Measurements from ENCODE around the gene NPTX2. TPM values are rescaled to one million over a fixed set of nuclear protein-coding genes. Genes with fewer than 3 reads are reported as not detected.

NPTX2 gene
- total RNA-seq, 1 experiment from 2014 or later: not detected

GRCh38 chr7:98654524-98655272 lies 37.6 kb downstream of the NPTX2 start:
- DNase-seq (ENCODE audit: low spot score): no peak

DNA sequence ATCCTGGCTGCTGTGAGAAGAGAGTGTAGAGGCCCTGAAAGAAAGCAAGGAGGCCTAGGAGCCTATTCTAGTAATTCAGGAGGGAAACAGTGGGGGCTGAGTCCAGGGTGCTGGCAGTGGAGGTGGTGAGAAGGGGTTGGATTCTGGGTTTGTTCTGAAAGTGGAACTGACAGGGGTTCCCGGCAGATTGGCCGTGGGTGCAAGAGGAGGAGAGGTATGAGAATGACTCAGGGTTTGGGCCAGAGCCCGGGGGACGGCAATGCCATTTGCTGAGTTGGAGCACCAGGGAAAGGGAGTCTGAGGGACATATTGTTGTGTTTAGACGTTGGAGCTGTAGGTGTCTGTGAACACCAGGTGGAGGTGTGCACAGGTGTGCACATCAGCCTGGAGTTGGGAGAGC lies 38.5 kb downstream of the NPTX2 start:
- DNase-seq (ENCODE audit: low spot score): no peak

GRCh38 chr7:98656899-98657298 lies 39.8 kb downstream of the NPTX2 start:
- DNase-seq (ENCODE audit: low spot score): no peak

- DNase-seq (ENCODE audit: low spot score): no peak
Observed at GRCh38 chr7:98657736-98658135, 40.7 kb downstream of the NPTX2 start.

GRCh38 chr7:98659756-98660155 lies 42.7 kb downstream of the NPTX2 start:
- DNase-seq (ENCODE audit: low spot score): no peak

- DNase-seq (ENCODE audit: low spot score): no peak
Observed at GRCh38 chr7:98661607-98662006, 44.5 kb downstream of the NPTX2 start.

DNA sequence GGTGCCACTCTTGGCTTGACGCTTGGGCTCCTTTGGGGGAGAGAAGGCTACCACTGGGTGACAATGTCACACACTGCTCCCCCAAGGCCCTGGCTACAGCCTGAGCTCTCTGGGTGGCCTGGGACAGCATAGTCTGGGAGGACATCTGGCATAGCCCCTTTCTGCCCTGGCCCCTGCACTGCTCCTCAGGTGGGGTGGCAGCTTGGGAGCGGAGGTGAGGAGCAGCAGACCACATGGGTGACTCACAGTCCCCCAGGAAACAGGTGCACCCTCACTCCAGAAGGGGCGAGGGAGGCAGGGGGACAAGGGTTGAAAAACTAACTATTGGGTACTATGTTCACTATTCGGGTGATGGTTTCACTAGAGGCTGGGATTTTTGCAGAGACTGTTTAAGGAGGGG lies 45.2 kb downstream of the NPTX2 start:
- no peak for DNase-seq (ENCODE audit: low spot score)

DNA sequence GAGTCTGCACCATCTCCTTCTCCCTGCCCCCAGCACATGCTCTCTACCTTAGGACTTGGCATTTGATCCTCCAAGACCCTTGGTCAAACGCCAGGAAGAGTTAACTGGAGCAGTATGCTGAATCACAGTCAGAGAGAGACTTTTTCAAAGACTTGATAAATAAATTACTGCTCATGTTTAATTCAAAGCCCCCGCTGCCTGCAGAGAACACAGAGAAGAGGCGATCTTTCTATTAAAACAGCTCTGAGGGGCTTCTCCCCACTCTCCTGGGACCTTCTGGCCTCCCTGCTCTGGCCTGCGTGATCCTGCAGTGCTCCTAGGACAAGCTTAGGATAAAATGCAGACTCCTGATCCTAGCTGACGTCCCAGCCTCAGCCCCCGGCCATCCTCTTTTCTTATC lies 47.8 kb downstream of the NPTX2 start:
- no peak for DNase-seq (ENCODE audit: low spot score)

- no peak for DNase-seq (ENCODE audit: low spot score)
Observed at GRCh38 chr7:98668255-98668654, 51.2 kb downstream of the NPTX2 start.

GRCh38 chr7:98669329-98670000 lies 52.4 kb downstream of the NPTX2 start:
- no peak for DNase-seq (ENCODE audit: low spot score)

DNA sequence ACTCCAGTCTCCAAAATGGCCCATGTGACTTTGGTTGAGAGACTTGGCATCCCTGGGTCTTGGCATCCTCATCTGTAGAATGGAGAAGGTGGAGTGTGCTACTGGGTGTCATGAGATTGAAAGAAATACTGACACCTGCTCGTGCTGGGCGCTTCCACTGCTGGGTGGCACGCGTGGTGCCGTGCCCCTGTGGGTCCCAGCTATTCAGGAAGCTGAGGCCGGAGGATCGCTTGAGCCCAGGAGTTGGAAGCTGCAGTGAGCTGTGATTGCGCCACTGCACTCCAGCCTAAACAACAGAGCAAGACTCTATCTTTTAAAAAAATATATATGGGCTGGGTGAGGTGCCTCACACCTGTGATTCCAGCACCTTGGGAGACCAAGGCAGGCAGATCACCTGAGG lies 53.1 kb downstream of the NPTX2 start:
- no peak for DNase-seq (ENCODE audit: low spot score)

DNA sequence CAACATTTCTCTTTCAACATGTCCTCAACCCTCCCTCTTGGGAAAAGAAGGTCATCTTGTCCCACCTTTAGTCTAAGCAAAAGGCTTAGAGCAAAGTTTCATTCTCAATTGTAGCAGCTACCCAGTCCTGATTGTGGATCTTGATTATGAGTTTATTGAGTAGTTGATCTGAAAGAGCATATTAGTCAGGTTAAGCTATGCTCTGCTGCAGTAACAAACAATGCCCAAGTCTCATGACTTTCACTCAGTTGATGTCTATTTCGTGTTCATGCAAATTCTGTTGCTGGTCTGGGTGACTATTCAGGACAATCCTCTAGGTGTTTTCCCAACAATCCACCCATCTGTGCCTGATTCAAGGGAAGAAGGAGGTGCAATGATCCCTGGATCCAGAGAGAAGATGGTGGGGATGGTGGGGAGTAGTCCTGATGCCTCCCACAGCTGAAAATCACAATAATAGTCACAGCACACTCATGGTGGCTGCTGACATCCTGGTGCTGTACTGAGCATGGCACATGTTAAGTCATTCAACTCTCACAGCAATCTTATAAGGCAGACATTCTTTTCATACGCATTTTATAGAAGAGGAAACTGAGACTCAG lies 54.7 kb downstream of the NPTX2 start:
- DNase-seq (ENCODE audit: low spot score): no peak

DNA sequence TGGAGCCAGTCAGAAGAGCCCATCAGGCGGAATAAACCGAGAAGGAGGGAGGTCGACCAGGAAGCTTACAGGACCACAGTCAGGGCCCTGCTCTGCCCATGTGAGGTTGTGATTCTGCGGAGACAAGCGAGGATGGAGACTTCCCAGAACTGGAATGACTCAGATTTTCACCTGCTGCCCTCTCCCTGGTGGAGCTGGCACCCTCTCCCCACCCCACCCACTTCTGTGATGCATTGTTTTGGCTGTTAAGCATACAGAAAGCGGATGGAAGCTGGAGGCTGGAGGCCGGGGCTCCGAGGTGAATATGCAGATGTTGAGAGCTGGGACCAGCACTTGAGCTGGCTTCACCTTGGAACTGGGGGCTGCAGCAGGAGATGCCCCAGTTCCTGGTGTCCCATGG lies 57.4 kb downstream of the NPTX2 start:
- no peak for DNase-seq (ENCODE audit: low spot score)

DNA sequence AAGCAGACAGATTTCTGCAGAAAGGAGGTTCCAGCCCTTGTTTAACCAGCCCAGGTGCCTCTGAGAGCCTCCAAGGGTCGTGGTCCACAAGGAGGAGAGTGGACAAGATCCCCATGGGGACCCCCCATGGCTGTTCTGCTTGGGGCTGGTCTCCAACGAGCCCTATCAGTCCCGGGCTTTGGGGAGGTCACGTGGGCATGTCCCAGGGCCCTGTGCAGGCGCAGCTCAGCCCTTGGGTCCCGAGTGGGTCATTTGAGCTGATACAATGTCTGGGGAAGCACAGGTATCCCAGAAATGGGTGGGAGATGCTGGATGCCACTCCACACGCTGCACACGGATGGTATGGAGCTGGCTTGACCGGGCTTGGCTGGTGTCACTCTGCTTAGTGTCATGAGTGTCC lies 57.8 kb downstream of the NPTX2 start:
- no peak for DNase-seq (ENCODE audit: low spot score)

DNA sequence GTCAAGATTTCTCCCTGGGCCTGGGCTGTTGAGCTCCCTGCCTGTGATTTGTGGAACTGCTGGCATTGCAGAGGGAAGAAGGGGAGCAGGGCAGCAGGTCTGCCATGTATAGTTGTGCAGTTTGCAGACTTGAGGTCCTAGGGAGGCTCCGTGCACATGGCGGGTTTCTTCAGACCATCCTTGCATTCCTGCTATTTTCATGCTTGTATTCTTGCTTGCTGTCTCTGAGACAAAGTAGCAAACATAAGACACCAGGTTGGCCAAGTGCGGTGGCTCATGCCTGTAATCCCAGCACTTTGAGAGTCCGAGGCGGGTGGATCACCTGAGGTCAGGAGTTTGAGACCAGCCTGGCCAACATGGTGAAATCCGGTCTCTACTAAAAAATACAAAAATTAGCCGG lies 61.1 kb downstream of the NPTX2 start:
- DNase-seq (ENCODE audit: low spot score): no peak

Other genes starting within 250 kb of the NPTX2 start
- gene BAIAP2L1, start 216.2 kb upstream of the NPTX2 start, total RNA-seq (2014; rRNA removed; shearing (Covaris generic)): 46.2 and 48.0 TPM in 2 replicates